Prostate gland (tissue), 2 donors: Measurements from ENCODE around the gene ROBO1. TPM values are rescaled to one million over a fixed set of nuclear protein-coding genes. Genes with fewer than 3 reads are reported as not detected.

Source experiments
- DNase-seq: peaks from one replicate; pipeline ENCODE4 v3.0.0-alpha.2; 2019; ENCODE audit warnings: low spot score
- H3K27ac ChIP-seq, 2 donors: fragments of 200-600 bp; sonication (generic); 2 replicates each; pipeline ENCODE4 v1.5.1; 2017 to 2019
- H3K27me3 ChIP-seq: fragments of 200-600 bp; sonication (generic); replicated peaks from 2 replicates; pipeline ENCODE4 v1.5.1; 2019; ENCODE audit not compliant: insufficient read depth
- H3K36me3 ChIP-seq, 2 donors: fragments of 200-600 bp; sonication (generic); 1 replicate in 1 of 2; 2 replicates in 1 of 2; pipeline versions ENCODE4 v1.5.1 to v1.8.1; 2017 to 2019
- H3K4me1 ChIP-seq: fragments of 200-600 bp; sonication (generic); replicated peaks from 2 replicates; pipeline ENCODE4 v1.5.1; 2019
- H3K4me3 ChIP-seq, 2 donors: fragments of 200-600 bp; sonication (generic); 2 replicates each; pipeline ENCODE4 v1.5.1; 2017 to 2019
- H3K9me3 ChIP-seq: fragments of 200-600 bp; sonication (generic); 2 replicates; pipeline ENCODE4 v1.5.1; 2017
- CTCF ChIP-seq, 4 experiments: fragments of 200-600 bp in 2 of 4; fragments of 450-650 bp in 2 of 4; sonication (generic) in 2 of 4; IDR thresholded peaks; 1 replicate in 3 of 4; 2 replicates in 1 of 4; pipeline ENCODE4 v1.5.1; 2016 to 2019; ENCODE audit warnings: antibody characterized with exemption in 4 of 4, mild to moderate bottlenecking in 2 of 4, moderate library complexity in 2 of 4
- POLR2A ChIP-seq: fragments of 450-650 bp; IDR thresholded peaks from one replicate; pipeline ENCODE4 v1.6.1; 2016; ENCODE audit warnings: antibody characterized with exemption, mild to moderate bottlenecking
- POLR2AphosphoS5 ChIP-seq: sonication (generic); formaldehyde crosslinking; IDR thresholded peaks from one replicate; pipeline ENCODE4 v1.6.1; 2017; ENCODE audit warnings: antibody characterized with exemption
- WGBS: methylation state at CpG from one replicate; pipeline ENCODE4 v1.1.5; 2018; 5-methylcytosine and 5-hydroxymethylcytosine counted together
- intact Hi-C: fragments of 100-400 bp; cut with DNase I; formaldehyde crosslinking; loops from one replicate; pipeline ENCODE4 v1.14.2; 2022
- total RNA-seq, 2 donors: library from RNA; depleted of rRNA; stranded (reverse); fragments of >200 nt; gene quantifications; one replicate each; pipeline ENCODE4 v1.1.0, GENCODE V29; 2016

Gene ROBO1
- total RNA-seq, 2 donors from 2014 or later = 37.6 to 50.8 TPM

DNA sequence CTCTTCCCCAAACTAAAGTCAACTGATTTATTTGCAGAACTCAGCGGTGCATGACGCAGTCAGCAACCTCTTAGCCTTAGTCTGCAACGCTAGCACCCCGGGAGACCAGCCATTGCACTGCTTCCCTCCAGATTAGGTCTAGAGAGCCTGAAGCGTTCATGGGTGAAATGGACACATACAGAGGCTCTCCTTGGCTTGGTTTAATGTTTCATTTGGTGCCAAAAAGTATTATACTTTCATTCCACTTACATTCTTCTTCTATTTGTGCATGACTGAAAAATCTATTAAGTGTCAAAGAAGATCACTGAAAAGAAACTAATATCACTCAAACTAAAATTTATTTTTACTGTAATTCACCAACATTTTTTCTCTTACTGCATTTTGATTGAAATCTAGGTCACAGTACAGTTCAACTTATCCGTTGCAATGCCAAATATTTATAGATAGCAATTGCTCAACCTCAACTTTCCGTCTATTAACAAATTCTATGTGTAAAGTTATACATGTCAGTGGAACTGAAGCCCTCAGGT, 116.2 kb downstream of the ROBO1 start:
- H3K9me3 ChIP-seq = no peaks in the 10 kb centered on the region
- no peaks in the 10 kb centered on the region for H3K4me1 ChIP-seq
- no peaks in the 10 kb centered on the region for H3K27me3 ChIP-seq
- no peak for TF ChIP-seq POLR2A
- no peak for TF ChIP-seq CTCF (IDR thresholded peaks at IDR 0.05)
- no peak for TF ChIP-seq POLR2AphosphoS5
- WGBS = 34% methylated on average over 7 of the region's 7 CpGs
- no peaks in the 10 kb centered on the region for H3K36me3 ChIP-seq
- H3K27ac ChIP-seq = no peak overlapping the region
- intact Hi-C loops = no loop called here
- no peak overlapping the region for H3K4me3 ChIP-seq
- DNase-seq = no peak

- Histone ChIP-seq H3K36me3 (no peaks in the 10 kb centered on the region), H3K27me3 (no peaks in the 10 kb centered on the region), H3K27ac (no peak overlapping the region), H3K9me3 (no peaks in the 10 kb centered on the region), H3K4me3 (no peak overlapping the region), H3K4me1 (no peaks in the 10 kb centered on the region)
- DNase-seq = no peak
- intact Hi-C loops = no loop called here
- TF ChIP-seq POLR2A (no peak), CTCF (IDR thresholded peaks at IDR 0.05) (no peak), POLR2AphosphoS5 (no peak)
- WGBS = 95% methylated on average over 2 of the region's 2 CpGs
Measured at GRCh38 chr3:79639855-79640254, 127.9 kb downstream of the ROBO1 start.

- intact Hi-C loops = no loop called here
Measured at GRCh38 chr3:79636372-79636771, 131.4 kb downstream of the ROBO1 start.

DNA sequence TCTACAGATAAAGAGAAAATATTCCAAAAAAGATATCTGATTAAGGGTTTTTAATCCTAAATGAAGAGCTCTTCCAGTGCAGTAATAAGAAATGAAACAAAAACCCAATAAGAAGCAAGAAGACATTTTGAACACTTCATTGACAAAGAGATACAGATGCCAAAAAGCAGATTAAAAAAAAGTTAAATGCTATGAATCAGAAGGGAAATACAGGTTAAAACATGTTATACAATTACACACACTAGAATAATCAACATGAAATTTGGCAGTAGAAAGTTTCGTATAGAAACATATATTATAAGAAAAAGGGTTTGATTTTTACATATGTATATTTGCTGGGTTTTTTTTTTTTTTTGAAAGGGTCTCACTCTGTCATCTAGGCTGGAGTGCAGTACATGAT, 135.0 kb downstream of the ROBO1 start:
- no peak for DNase-seq
- intact Hi-C loops = no loop called here
- no peaks in the 10 kb centered on the region for H3K36me3 ChIP-seq
- 63% methylated on average over 1 of the region's 1 CpG for whole genome bisulfite sequencing
- no peak overlapping the region for H3K4me3 ChIP-seq
- H3K4me1 ChIP-seq = no peaks in the 10 kb centered on the region
- no peak overlapping the region for H3K27ac ChIP-seq
- H3K27me3 ChIP-seq = no peaks in the 10 kb centered on the region
- TF ChIP-seq POLR2AphosphoS5 (no peak), CTCF (IDR thresholded peaks at IDR 0.05) (no peak), POLR2A (no peak)
- no peaks in the 10 kb centered on the region for H3K9me3 ChIP-seq

More at GRCh38 chr3:79636372-79636771, 131.4 kb downstream of the ROBO1 start:
- 45% methylated on average over 4 of the region's 4 CpGs for WGBS
- H3K4me1 ChIP-seq = no peaks in the 10 kb centered on the region
- TF ChIP-seq POLR2A (no peak), CTCF (IDR thresholded peaks at IDR 0.05) (no peak), POLR2AphosphoS5 (no peak)
- DNase-seq = no peak
- no peaks in the 10 kb centered on the region for H3K36me3 ChIP-seq
- H3K4me3 ChIP-seq = no peak overlapping the region
- no peaks in the 10 kb centered on the region for H3K27me3 ChIP-seq
- H3K27ac ChIP-seq = no peak overlapping the region
- H3K9me3 ChIP-seq = no peaks in the 10 kb centered on the region

DNA sequence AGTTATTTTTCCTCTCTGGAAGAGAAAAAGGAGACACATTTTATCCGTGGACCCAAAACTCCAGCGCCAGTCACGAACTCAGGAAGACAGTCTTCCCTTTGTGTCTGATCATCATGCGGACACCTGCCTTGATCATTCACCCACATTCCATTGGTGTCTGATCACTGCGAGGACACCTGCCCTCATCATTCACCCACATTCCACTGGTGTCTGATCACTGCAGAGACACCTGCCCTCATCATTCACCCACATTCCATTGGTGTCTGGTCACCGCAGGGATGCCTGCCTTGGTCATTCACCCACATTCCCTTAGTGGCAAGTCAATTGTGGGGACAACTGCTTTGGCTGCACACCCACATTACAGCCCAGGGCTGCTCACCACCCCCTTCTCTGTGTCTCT, 148.9 kb downstream of the ROBO1 start:
- TF ChIP-seq CTCF (IDR thresholded peaks at IDR 0.05) = no peak
- TF ChIP-seq POLR2A = no peak
- no peak for TF ChIP-seq POLR2AphosphoS5
- Histone ChIP-seq H3K36me3 (no peaks in the 10 kb centered on the region), H3K9me3 (no peaks in the 10 kb centered on the region), H3K4me1 (no peaks in the 10 kb centered on the region), H3K27me3 (no peaks in the 10 kb centered on the region), H3K4me3 (no peak overlapping the region), H3K27ac (no peak overlapping the region)
- intact Hi-C loops = no loop called here
- no peak for DNase-seq
- WGBS = 92% methylated on average over 6 of the region's 6 CpGs
